ENCODE results near the gene PCLO. TPM values are rescaled to one million over a fixed set of nuclear protein-coding genes. Genes with fewer than 3 reads are reported as not detected.
"Not testable (repeated sequence)": the region's sequence is repeated elsewhere in the genome, so short reads cannot be mapped to it uniquely, and the experiment has no call there.

PCLO gene
- total RNA-seq, 1 donor from 2014 or later: 6.7 TPM

DNA sequence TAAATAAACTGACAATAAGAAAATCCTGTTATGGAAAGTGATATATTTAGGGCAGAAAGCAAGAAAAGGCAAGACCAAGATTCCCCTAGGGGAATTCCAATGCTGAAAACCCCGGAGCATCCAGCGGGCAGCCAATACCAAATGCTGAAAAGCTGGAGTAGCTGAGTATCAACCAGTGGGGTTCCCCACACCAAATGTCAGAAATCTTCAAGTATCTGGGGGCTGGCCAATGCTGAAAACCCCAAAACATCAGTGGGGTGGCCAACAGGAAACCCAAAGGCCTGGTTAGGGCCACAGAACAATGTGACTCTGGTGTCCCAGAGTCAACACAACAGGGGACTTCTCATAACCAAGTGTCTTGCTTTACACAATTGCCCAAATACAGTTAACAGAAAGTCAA is 447.3 kb downstream of the PCLO start:
- TF ChIP-seq, protein P1, sequence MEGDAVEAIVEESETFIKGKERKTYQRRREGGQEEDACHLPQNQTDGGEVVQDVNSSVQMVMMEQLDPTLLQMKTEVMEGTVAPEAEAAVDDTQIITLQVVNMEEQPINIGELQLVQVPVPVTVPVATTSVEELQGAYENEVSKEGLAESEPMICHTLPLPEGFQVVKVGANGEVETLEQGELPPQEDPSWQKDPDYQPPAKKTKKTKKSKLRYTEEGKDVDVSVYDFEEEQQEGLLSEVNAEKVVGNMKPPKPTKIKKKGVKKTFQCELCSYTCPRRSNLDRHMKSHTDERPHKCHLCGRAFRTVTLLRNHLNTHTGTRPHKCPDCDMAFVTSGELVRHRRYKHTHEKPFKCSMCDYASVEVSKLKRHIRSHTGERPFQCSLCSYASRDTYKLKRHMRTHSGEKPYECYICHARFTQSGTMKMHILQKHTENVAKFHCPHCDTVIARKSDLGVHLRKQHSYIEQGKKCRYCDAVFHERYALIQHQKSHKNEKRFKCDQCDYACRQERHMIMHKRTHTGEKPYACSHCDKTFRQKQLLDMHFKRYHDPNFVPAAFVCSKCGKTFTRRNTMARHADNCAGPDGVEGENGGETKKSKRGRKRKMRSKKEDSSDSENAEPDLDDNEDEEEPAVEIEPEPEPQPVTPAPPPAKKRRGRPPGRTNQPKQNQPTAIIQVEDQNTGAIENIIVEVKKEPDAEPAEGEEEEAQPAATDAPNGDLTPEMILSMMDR (conservative IDR thresholded peaks at IDR 0.05): no peak
- H3K4me3 Mint-ChIP-seq: no peak overlapping the region

GRCh38 chr7:82714883-82715282 is 447.8 kb downstream of the PCLO start:
- Mint-ChIP-seq H3K4me1 (ENCODE audit: unreplicated experiment) (no peaks in the 10 kb centered on the region), H3K27ac (no peak overlapping the region), H3K36me3 (no peaks in the 10 kb centered on the region), H3K9me3 (no peaks in the 10 kb centered on the region), H3K4me3 (no peak overlapping the region), H3K27me3 (no peaks in the 10 kb centered on the region)
- DNase-seq (ENCODE audit: extremely low spot score, unreplicated experiment): no peak
- TF ChIP-seq, protein P1 (conservative IDR thresholded peaks at IDR 0.05): no peak

More for the DNA sequence above, 447.3 kb downstream of the PCLO start:
- no peak for DNase-seq (ENCODE audit: extremely low spot score, unreplicated experiment)
- H3K9me3 Mint-ChIP-seq: no peaks in the 10 kb centered on the region
- no peaks in the 10 kb centered on the region for H3K4me1 Mint-ChIP-seq (ENCODE audit: unreplicated experiment)
- no peaks in the 10 kb centered on the region for H3K27me3 Mint-ChIP-seq
- H3K36me3 Mint-ChIP-seq: no peaks in the 10 kb centered on the region
- no peak overlapping the region for H3K27ac Mint-ChIP-seq

- TF ChIP-seq, protein P1 (conservative IDR thresholded peaks at IDR 0.05): no peak
- H3K27ac Mint-ChIP-seq: no peak overlapping the region
- no peaks in the 10 kb centered on the region for H3K27me3 Mint-ChIP-seq
- H3K36me3 Mint-ChIP-seq: no peaks in the 10 kb centered on the region
- no peaks in the 10 kb centered on the region for H3K4me1 Mint-ChIP-seq (ENCODE audit: unreplicated experiment)
- no peak for DNase-seq (ENCODE audit: extremely low spot score, unreplicated experiment)
- no peak overlapping the region for H3K4me3 Mint-ChIP-seq
- no peaks in the 10 kb centered on the region for H3K9me3 Mint-ChIP-seq
Measured at GRCh38 chr7:82713506-82713905, 449.2 kb downstream of the PCLO start.

DNA sequence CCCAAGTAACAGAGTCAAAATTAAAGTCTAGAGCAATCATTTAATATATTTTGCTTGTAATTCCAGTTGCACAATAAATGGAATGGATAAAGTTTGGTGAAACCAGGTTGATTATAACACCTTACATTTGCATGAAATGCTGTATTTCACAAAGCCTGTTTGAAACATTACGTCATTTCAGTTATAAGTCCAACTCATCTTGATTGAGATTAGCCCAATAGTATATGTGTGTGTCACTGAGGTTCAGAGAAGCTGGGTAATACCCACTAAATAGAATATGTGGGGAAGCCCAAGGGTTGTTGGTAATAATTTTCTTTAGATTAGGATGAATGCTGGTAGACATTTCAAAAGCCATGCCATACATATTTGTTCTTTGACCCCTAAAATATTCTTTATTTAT is 456.3 kb downstream of the PCLO start:
- not testable (repeated sequence) for H3K9me3 Mint-ChIP-seq; DNase-seq (ENCODE audit: extremely low spot score, unreplicated experiment); H3K27ac Mint-ChIP-seq; H3K4me1 Mint-ChIP-seq (ENCODE audit: unreplicated experiment); H3K36me3 Mint-ChIP-seq; H3K27me3 Mint-ChIP-seq; H3K4me3 Mint-ChIP-seq

DNA sequence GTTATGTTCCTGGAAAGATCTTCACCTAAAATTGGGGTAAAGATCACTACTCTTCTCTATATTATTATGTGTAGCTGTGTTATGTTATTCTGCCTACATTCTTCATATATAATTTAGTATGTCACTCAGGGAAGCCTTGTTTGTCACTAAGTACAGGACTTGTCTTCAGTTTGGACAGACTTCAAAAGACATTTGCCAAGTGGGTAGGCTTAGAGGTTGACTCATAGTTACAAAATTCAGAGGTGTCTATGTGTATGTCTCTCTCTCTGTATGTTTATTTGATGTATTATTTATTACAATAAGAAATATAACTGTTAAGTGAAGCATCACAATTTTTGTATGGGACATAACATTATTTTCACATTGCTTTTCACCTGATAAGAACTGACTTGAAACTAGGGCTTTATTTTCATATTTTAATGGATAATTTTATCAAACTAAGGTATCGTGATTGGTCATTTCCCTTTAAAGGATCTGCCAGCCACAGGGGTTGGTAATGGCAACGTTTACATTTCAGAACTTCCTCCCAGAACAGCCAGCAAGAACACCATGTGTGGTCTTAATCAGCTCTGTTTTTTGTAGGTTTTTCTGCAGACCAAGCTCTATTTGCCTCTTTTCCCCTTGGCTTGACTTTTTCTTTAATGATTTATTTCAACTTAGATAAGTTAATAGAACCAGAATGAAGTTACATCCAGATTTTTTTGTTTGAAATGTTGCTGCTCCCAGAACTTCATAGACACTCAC is 457.0 kb downstream of the PCLO start:
- peaks cover 4% of the 10 kb centered on the region for H3K4me1 Mint-ChIP-seq (ENCODE audit: unreplicated experiment)
- H3K27me3 Mint-ChIP-seq: no peaks in the 10 kb centered on the region
- H3K36me3 Mint-ChIP-seq: no peaks in the 10 kb centered on the region
- no peak overlapping the region for H3K4me3 Mint-ChIP-seq
- TF ChIP-seq, protein P1 (conservative IDR thresholded peaks at IDR 0.05): no peak
- H3K9me3 Mint-ChIP-seq: no peaks in the 10 kb centered on the region
- DNase-seq (ENCODE audit: extremely low spot score, unreplicated experiment): no peak
- H3K27ac Mint-ChIP-seq: no peak overlapping the region

DNA sequence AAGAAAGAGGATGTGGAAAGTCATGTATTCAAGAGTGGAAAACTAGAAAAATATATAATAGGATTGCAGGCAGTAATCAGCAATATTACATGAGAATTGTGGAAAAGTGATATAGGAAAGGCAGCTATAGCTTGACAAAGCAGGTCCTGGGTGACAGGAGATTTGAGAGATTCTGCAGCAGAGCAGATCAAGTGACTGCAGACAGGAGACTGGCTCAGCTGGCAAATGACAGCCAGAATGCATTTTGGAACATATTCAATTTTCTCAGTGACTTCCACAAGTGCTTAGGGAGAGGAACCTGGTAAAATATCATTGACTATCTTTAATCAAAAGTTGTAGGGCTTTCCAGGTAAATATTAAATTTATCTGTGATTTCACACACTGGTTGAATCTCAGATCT is 458.6 kb downstream of the PCLO start:
- Mint-ChIP-seq H3K4me3 (no peak overlapping the region), H3K4me1 (ENCODE audit: unreplicated experiment) (peaks cover 7% of the 10 kb centered on the region), H3K27me3 (no peaks in the 10 kb centered on the region), H3K36me3 (no peaks in the 10 kb centered on the region), H3K9me3 (no peaks in the 10 kb centered on the region), H3K27ac (no peak overlapping the region)
- TF ChIP-seq, protein P1 (conservative IDR thresholded peaks at IDR 0.05): no peak
- no peak for DNase-seq (ENCODE audit: extremely low spot score, unreplicated experiment)

All from type B pancreatic cell (in vitro differentiated cells).